Activated naive CD4-positive, alpha-beta T cell treated with anti-CD3 and anti-CD28 coated beads, Interleukin-2, amount 10 ng/mL, durations not matched to agents 7 days and 5 days (primary cell): Measurements from ENCODE around the gene SSBP3.

Experiments used
- CTCF ChIA-PET: fragments of 350-600 bp; sonication (Branson Sonifier 250); formaldehyde crosslinking; loops from one replicate; lab custom pipeline; 2021; ENCODE audit warnings: antibody characterized with exemption; lab: Charles Lee
- DNase-seq: peaks from one replicate; pipeline ENCODE4 v3.0.0-alpha.2; 2020
- H3K27ac Mint-ChIP-seq: one replicate; pipeline ENCODE4 v1.8.0; 2021; ENCODE audit warnings: mild to moderate bottlenecking, moderate library complexity, mixed read lengths
- H3K27me3 Mint-ChIP-seq: one replicate; pipeline ENCODE4 v1.8.0; 2021; ENCODE audit warnings: mild to moderate bottlenecking, mixed read lengths
- H3K36me3 Mint-ChIP-seq: one replicate; pipeline ENCODE4 v1.8.0; 2021; ENCODE audit warnings: mixed read lengths
- H3K4me1 Mint-ChIP-seq: one replicate; pipeline ENCODE4 v1.8.0; 2021; ENCODE audit warnings: mixed read lengths
- H3K4me3 Mint-ChIP-seq: one replicate; pipeline ENCODE4 v1.8.0; 2021; ENCODE audit warnings: mild to moderate bottlenecking, moderate library complexity, mixed read lengths
- H3K9me3 Mint-ChIP-seq: one replicate; pipeline ENCODE4 v1.8.0; 2021; ENCODE audit warnings: mixed read lengths

The SSBP3 gene

DNA sequence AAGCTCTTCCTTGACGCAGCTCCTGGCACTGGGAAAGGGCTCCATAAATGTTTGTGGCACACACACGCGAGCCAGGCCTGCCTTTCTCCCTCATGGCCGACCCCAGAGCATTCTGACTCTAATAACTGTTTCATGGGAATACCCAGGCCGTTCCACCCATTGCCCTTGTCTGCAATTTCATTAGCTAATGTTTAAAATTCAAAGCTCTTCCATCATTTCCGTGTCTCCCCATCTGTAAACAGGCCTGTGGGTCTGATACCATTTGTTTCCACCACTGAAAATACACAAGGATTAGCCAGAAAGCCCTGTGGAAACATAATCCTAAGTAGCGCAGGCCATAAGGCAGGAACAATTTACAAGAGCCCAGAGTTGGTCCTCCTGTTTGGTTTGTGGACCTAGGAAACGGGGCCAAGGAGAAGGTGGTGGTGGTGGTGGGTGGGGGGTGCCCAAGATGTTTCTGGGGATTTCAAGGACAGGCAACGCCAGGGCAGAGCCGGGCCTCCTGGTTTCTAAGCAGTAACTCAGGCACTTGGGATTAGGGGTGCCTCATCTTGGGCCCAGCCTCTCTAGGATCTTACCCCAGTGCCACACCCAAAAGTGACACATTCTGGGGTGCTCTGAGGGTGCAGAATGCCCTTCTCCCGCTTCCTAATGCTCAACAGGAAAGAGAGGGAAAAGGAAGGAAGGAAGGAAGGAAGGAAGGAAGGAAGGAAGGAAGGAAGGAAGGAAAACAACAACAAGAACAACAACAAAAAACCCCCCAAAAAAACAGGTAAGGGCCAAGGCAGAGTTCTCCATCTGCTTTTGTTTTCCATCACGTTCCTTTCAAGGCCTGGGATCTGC is 79.4 kb downstream of the SSBP3 start:
- Mint-ChIP-seq H3K27me3 (no peaks in the 10 kb centered on the region), H3K4me3 (no peak overlapping the region), H3K27ac (no peak overlapping the region), H3K36me3 (peaks cover 6% of the 10 kb centered on the region), H3K4me1 (peaks cover 14% of the 10 kb centered on the region), H3K9me3 (no peaks in the 10 kb centered on the region)
- CTCF ChIA-PET: interaction anchor here (1.4 kb wide), 1 partner anchor 163 kb away, joined by 4 read pairs; no protein-coding TSS in a partner anchor
- DNase-seq: no peak

DNA sequence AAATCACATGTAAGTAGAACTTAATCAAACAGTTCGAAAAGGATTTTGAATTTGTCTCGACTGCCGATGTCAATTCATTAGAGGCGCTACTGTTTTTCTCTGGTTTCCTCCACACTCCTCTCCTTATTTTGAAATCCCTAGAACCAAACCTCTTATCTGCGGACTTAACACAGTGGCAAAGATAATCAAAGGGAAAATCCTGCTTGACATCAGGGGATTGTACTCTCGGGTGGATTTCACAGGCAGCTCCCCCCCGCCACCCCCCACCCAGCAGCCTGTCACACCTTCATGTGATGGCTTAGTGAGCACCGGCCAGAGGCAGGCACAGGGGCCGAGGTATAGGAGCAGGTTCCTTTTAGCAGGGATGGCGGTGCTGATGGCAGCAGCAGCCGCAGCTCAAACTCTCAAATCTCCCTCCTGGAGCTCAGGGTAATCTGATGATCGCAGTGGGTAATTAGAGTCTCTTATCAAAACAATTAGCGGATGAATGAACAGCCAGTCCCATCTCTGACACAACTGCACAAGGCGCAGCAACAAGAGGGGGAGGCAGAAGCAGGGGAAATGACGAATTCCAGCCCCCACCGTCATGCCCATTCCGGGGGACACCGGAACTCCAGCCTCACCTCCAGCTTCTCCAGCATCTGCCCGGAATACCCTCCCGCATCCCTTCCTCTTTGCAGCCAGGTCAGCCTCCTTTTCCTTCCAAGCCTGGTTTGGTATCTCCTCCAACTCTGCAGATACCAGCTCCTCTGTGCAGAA is 80.3 kb downstream of the SSBP3 start:
- H3K27ac Mint-ChIP-seq: no peak overlapping the region
- H3K36me3 Mint-ChIP-seq: peaks cover 6% of the 10 kb centered on the region
- CTCF ChIA-PET: interaction anchor here (1.4 kb wide), 1 partner anchor 164 kb away, joined by 4 read pairs; no protein-coding TSS in a partner anchor

DNA sequence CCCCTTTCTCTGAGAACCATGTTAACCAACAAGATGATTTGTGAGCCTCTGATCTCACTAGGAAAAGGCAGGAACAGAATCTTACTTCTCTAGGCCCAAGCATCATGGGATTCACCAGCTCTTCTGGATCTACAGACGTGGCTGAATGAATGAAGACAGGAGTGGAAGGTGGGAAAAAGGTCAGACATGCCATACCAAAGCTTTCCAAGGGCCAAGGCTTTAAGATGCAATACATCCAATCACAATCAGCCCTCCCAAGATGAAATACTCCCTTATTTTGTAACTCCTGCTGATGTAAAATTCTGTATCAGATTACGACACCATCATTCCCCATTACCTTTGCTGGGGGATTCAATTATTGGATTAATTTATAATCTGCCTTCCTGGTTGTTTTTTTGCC is 80.9 kb downstream of the SSBP3 start:
- no peaks in the 10 kb centered on the region for H3K9me3 Mint-ChIP-seq
- H3K4me3 Mint-ChIP-seq: no peak overlapping the region
- H3K36me3 Mint-ChIP-seq: peaks cover 10% of the 10 kb centered on the region
- no peaks in the 10 kb centered on the region for H3K27me3 Mint-ChIP-seq
- DNase-seq: no peak
- peaks cover 9% of the 10 kb centered on the region for H3K4me1 Mint-ChIP-seq
- CTCF ChIA-PET: no interaction called here
- H3K27ac Mint-ChIP-seq: no peak overlapping the region

More for the DNA sequence above, 80.3 kb downstream of the SSBP3 start:
- no peak for DNase-seq
- Mint-ChIP-seq H3K4me3 (no peak overlapping the region), H3K27me3 (no peaks in the 10 kb centered on the region), H3K4me1 (peaks cover 9% of the 10 kb centered on the region), H3K9me3 (no peaks in the 10 kb centered on the region)

DNA sequence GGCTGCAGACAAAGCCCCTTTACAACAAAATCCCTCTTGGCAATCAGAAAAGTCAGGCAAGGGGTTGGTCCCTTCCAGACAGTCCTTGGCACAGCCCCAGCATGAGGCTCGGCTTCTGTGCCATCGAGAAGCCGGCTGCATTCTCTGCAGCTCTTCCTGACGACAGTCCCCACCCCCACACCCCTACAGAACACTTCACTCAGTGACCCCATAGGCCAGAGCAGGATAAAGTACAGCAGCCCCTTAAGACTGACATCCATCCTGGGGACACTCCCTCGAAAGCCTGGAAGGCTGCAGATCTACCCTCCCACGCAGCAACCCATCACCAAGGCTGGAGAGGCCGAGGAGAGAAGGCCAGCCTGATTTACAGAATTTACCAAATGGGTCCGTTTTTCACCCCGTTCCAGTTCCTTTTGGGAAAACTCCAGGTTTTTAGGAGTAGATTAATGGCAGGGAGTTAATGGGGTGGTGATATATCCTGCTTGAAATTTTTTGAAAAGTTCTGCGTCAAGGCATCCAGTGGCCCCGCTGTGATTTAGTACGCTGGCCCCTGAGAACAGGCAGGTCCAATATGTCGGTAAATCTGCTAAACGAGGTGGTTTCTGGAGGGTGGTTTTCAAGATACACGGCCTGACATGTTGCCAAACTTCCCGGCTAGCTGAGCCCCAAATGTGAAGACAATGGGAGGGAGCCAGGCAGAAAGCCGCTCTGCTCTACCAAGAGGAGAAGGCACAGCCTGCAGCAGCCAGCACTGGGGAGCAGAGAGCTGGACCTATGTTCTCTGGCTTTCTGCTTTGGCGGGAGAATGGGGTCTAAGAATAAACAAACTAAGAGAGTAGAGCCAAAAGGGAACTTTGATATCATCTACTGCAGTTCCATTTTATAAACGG is 81.7 kb downstream of the SSBP3 start:
- CTCF ChIA-PET: no interaction called here
- no peak overlapping the region for H3K27ac Mint-ChIP-seq

DNA sequence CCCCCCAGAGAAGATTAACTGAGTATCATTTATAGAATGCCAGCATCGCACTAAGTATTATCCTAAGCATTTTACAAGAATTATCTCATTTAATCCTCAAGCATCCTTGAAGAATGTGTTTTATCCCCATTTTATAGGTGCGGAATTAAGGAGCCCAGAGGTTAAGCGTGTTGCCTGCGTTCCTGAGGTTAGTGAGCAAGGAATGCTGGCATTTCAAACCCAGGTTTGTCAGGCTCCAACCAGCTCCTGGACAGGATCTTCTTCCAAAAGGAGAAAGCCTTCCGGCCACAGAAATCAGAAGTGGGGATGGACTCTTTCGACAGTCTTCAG is 82.3 kb downstream of the SSBP3 start:
- Mint-ChIP-seq H3K27me3 (no peaks in the 10 kb centered on the region), H3K4me3 (no peak overlapping the region), H3K4me1 (peaks cover 14% of the 10 kb centered on the region), H3K9me3 (no peaks in the 10 kb centered on the region), H3K27ac (no peak overlapping the region), H3K36me3 (peaks cover 14% of the 10 kb centered on the region)
- CTCF ChIA-PET: no interaction called here
- DNase-seq: no peak

More for the DNA sequence above, 81.7 kb downstream of the SSBP3 start:
- peaks cover 12% of the 10 kb centered on the region for H3K4me1 Mint-ChIP-seq
- no peaks in the 10 kb centered on the region for H3K27me3 Mint-ChIP-seq
- H3K36me3 Mint-ChIP-seq: peaks cover 14% of the 10 kb centered on the region
- no peak overlapping the region for H3K4me3 Mint-ChIP-seq
- DNase-seq: no peak
- no peaks in the 10 kb centered on the region for H3K9me3 Mint-ChIP-seq

- Mint-ChIP-seq H3K9me3 (no peaks in the 10 kb centered on the region), H3K4me1 (peaks cover 18% of the 10 kb centered on the region), H3K36me3 (peaks cover 14% of the 10 kb centered on the region), H3K4me3 (no peak overlapping the region), H3K27me3 (no peaks in the 10 kb centered on the region), H3K27ac (no peak overlapping the region)
- CTCF ChIA-PET: no interaction called here
- no peak for DNase-seq
These were observed 82.9 kb downstream of the SSBP3 start for GRCh38 chr1:54323324-54323739.

DNA sequence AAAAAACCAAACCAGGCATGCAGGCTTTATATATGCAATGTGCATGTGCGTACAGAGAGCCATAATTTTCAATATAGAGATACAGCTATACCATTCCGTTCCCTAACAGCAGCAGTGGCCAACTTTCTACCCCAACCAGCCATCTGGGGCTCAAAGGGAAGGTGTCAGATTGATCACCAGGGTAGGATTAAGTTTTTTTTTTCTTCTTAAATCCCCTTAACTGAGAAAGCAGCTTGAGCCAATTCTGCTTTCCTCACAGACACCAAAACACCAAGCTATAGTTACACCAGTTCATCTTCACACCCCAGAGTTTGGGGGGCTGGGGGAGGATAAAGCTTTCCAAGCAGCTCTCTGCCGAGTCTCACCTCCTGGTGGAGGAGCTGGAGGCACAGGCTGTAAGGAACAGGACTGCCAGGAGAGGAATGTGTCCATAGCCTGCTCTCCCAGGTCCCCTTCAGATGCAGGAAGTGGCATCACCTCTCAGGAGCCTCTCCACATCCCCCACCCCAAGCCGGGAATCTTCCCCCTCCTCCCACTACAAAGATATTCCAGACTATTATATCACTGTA is 87.9 kb downstream of the SSBP3 start:
- Mint-ChIP-seq H3K9me3 (no peaks in the 10 kb centered on the region), H3K36me3 (peaks cover 16% of the 10 kb centered on the region), H3K4me1 (peaks cover 30% of the 10 kb centered on the region), H3K27me3 (no peaks in the 10 kb centered on the region), H3K4me3 (no peak overlapping the region), H3K27ac (no peak overlapping the region)
- CTCF ChIA-PET: interaction anchor here (0.6 to 1.0 kb wide), 2 partner anchors 8 to 138 kb away, joined by 3 read pairs; no protein-coding TSS in a partner anchor
- no peak for DNase-seq

- Mint-ChIP-seq H3K27me3 (no peaks in the 10 kb centered on the region), H3K9me3 (no peaks in the 10 kb centered on the region), H3K4me3 (no peak overlapping the region), H3K27ac (no peak overlapping the region), H3K36me3 (peaks cover 16% of the 10 kb centered on the region), H3K4me1 (peaks cover 38% of the 10 kb centered on the region)
- no peak for DNase-seq
- CTCF ChIA-PET: no interaction called here
These were observed 89.1 kb downstream of the SSBP3 start for GRCh38 chr1:54317084-54317483.

- Mint-ChIP-seq H3K27ac (no peak overlapping the region), H3K4me3 (no peak overlapping the region), H3K36me3 (peaks cover 18% of the 10 kb centered on the region), H3K9me3 (no peaks in the 10 kb centered on the region), H3K4me1 (peaks cover 58% of the 10 kb centered on the region), H3K27me3 (no peaks in the 10 kb centered on the region)
- CTCF ChIA-PET: no interaction called here
- DNase-seq: no peak
These were observed 91.1 kb downstream of the SSBP3 start for GRCh38 chr1:54315099-54315498.

GRCh38 chr1:54314696-54315095 is 91.5 kb downstream of the SSBP3 start:
- CTCF ChIA-PET: no interaction called here
- Mint-ChIP-seq H3K4me3 (no peak overlapping the region), H3K36me3 (peaks cover 17% of the 10 kb centered on the region), H3K4me1 (peaks cover 59% of the 10 kb centered on the region), H3K27ac (no peak overlapping the region), H3K9me3 (no peaks in the 10 kb centered on the region), H3K27me3 (no peaks in the 10 kb centered on the region)
- no peak for DNase-seq

GRCh38 chr1:54312796-54313316 is 93.3 kb downstream of the SSBP3 start:
- H3K27ac Mint-ChIP-seq: peak overlapping the region; percentile 76
- H3K9me3 Mint-ChIP-seq: no peaks in the 10 kb centered on the region
- no peaks in the 10 kb centered on the region for H3K27me3 Mint-ChIP-seq
- DNase-seq: peak; percentile 47
- H3K4me1 Mint-ChIP-seq: peaks cover 62% of the 10 kb centered on the region
- H3K36me3 Mint-ChIP-seq: peaks cover 22% of the 10 kb centered on the region
- no peak overlapping the region for H3K4me3 Mint-ChIP-seq
- CTCF ChIA-PET: interaction anchor here (1.0 to 1.7 kb wide), 3 partner anchors 9 to 176 kb away, joined by 3 to 5 read pairs (median 3); no protein-coding TSS in a partner anchor

DNA sequence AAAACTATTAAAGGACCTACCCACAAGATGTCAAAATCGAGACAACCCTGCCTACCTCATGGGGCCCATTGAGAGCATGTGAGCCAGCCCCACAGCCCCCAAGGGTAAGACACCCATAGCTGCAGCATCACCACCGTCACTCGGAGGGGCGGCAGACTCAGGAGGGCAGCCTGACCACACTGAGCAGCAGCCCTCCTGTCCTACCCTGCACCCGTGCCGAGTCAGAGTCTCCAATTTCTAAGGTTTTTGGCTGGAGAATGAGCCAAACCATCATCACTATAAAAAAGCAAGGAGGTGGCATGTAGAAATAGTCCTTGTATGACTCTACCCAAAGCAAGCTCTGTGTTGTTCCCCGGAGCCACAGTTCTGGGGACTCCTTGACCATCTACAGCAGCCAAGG is 94.7 kb downstream of the SSBP3 start:
- Mint-ChIP-seq H3K4me3 (no peak overlapping the region), H3K4me1 (peaks cover 60% of the 10 kb centered on the region), H3K27ac (peak overlapping the region; percentile 71), H3K9me3 (no peaks in the 10 kb centered on the region), H3K36me3 (peaks cover 22% of the 10 kb centered on the region), H3K27me3 (no peaks in the 10 kb centered on the region)
- CTCF ChIA-PET: interaction anchor here (1.0 to 1.7 kb wide), 2 partner anchors 178 to 280 kb away, joined by 3 to 5 read pairs; no protein-coding TSS in a partner anchor
- DNase-seq: no peak
